NCI-H748 (cell line): ENCODE measurements around the gene GPATCH4.
"Not testable (repeated sequence)": the region's sequence is repeated elsewhere in the genome, so short reads cannot be mapped to it uniquely, and the experiment has no call there.

ENCODE experiments used
- DNase-seq: peaks from one replicate; lab custom pipeline; 2025; ENCODE audit not compliant: unreplicated experiment; lab: John Stamatoyannopoulos, UW

GPATCH4 gene

GRCh38 chr1:156601122-156601830, at the start of gene GPATCH4:
Gene GPATCH4 (minus strand): TSS chr1:156601479.
- DNase-seq, result peak; percentile 83

GRCh38 chr1:156648951-156649350, 47.7 kb upstream of the GPATCH4 start:
- DNase-seq, result no peak

- no peak for DNase-seq
Observed at GRCh38 chr1:156648496-156648895, 47.2 kb upstream of the GPATCH4 start.

- DNase-seq, result no peak
Observed at GRCh38 chr1:156647351-156647750, 46.1 kb upstream of the GPATCH4 start.

GRCh38 chr1:156646738-156647211, 45.5 kb upstream of the GPATCH4 start:
- no peak for DNase-seq

- DNase-seq, result no peak
Observed at GRCh38 chr1:156645666-156646065, 44.4 kb upstream of the GPATCH4 start.

GRCh38 chr1:156645056-156645455, 43.8 kb upstream of the GPATCH4 start:
- DNase-seq, result no peak

GRCh38 chr1:156644640-156645039, 43.4 kb upstream of the GPATCH4 start:
- DNase-seq, result no peak

- DNase-seq, result no peak
Observed at GRCh38 chr1:156644146-156644545, 42.9 kb upstream of the GPATCH4 start.

GRCh38 chr1:156643778-156644092, 42.5 kb upstream of the GPATCH4 start:
- no peak for DNase-seq

- DNase-seq, result no peak
Observed at GRCh38 chr1:156643049-156643777, 41.9 kb upstream of the GPATCH4 start.

GRCh38 chr1:156642265-156643048, 41.2 kb upstream of the GPATCH4 start:
- peak; percentile 35 for DNase-seq

GRCh38 chr1:156641761-156642264, 40.5 kb upstream of the GPATCH4 start, which contains the start of gene BCAN:
Gene BCAN (plus strand): TSS chr1:156642117. CDS start chr1:156646055, 3,938 bp downstream.
- DNase-seq, result peak; percentile 70

GRCh38 chr1:156640842-156641706, 39.8 kb upstream of the GPATCH4 start:
- DNase-seq, result no peak

GRCh38 chr1:156639601-156640101, 38.4 kb upstream of the GPATCH4 start:
- no peak for DNase-seq

- DNase-seq, result no peak
Observed at GRCh38 chr1:156638189-156638985, 37.1 kb upstream of the GPATCH4 start.

- no peak for DNase-seq
Observed at GRCh38 chr1:156632355-156632754, 31.1 kb upstream of the GPATCH4 start.

GRCh38 chr1:156631152-156631551, 29.9 kb upstream of the GPATCH4 start:
- DNase-seq, result not testable (repeated sequence)

GRCh38 chr1:156629823-156630449, 28.7 kb upstream of the GPATCH4 start:
- no peak for DNase-seq
